Peyer's patch (tissue), 4 donors: ENCODE data around the gene CAPRIN1. TPM values are rescaled to one million over a fixed set of nuclear protein-coding genes. Genes with fewer than 3 reads are reported as not detected.

Experiments used
- DNase-seq, 3 donors: peaks; one replicate each; pipeline ENCODE4 v3.0.0-alpha.2; 2017 to 2019
- H3K27ac ChIP-seq, 4 donors: fragments of 200-600 bp; sonication (generic); one replicate each; pipeline ENCODE4 v1.5.1; 2016 to 2019
- H3K27me3 ChIP-seq, 2 donors: fragments of 200-600 bp; sonication (generic); one replicate each; pipeline ENCODE4 v1.5.1; 2019
- H3K36me3 ChIP-seq, 3 donors: fragments of 200-600 bp; sonication (generic); one replicate each; pipeline ENCODE4 v1.5.1; 2016 to 2019
- H3K4me1 ChIP-seq, 4 donors: fragments of 200-600 bp; sonication (generic); one replicate each; pipeline ENCODE4 v1.5.1; 2016 to 2019
- H3K4me3 ChIP-seq, 4 donors: fragments of 200-600 bp; sonication (generic); 1 replicate in 3 of 4; 2 replicates in 1 of 4; pipeline ENCODE4 v1.5.1; 2016 to 2019; ENCODE audit warnings: mild to moderate bottlenecking in 1 of 4
- H3K9me3 ChIP-seq, 4 donors: fragments of 200-600 bp; sonication (generic); one replicate each; pipeline ENCODE4 v1.5.1; 2016 to 2019; ENCODE audit warnings: mild to moderate bottlenecking in 1 of 4
- CTCF ChIP-seq, 6 experiments: fragments of 450-650 bp in 4 of 6; fragments of 200-600 bp in 2 of 6; sonication (generic) in 1 of 6; IDR thresholded peaks; one replicate each; pipeline ENCODE4 v1.5.1; 2017 to 2019; ENCODE audit warnings: antibody characterized with exemption in 6 of 6, mild to moderate bottlenecking in 3 of 6, moderate library complexity in 1 of 6
- POLR2A ChIP-seq, 2 donors: fragments of 450-650 bp; IDR thresholded peaks; one replicate each; pipeline ENCODE4 v1.5.1; 2017; ENCODE audit warnings: antibody characterized with exemption in 2 of 2, mild to moderate bottlenecking in 2 of 2, moderate library complexity in 2 of 2
- total RNA-seq, 4 donors: library from RNA; depleted of rRNA; stranded (reverse); fragments of >200 nt; gene quantifications; one replicate each; pipeline ENCODE4 v1.1.0, GENCODE V29; 2016

CAPRIN1 gene
- total RNA-seq, 4 donors from 2014 or later, result 107 to 158 (median 142) TPM

GRCh38 chr11:34104680-34105078 lies 53.1 kb downstream of the CAPRIN1 start:
- no peak for DNase-seq
- H3K4me1 ChIP-seq, result peaks cover 4 to 9% (median 7%) of the 10 kb centered on the region in 4 donors
- peak overlapping the region; percentile 89 to 96 (median 92) for H3K27ac ChIP-seq
- peaks cover 0 to 29% (median 4%) of the 10 kb centered on the region in 3 donors for H3K36me3 ChIP-seq
- no peaks in the 10 kb centered on the region for H3K27me3 ChIP-seq
- H3K4me3 ChIP-seq, result peak overlapping the region; percentile 74 to 88 (median 84)
- H3K9me3 ChIP-seq, result no peaks in the 10 kb centered on the region
- TF ChIP-seq CTCF (IDR thresholded peaks at IDR 0.05) (no peak), POLR2A (IDR thresholded peaks at IDR 0.05) (no peak)

- Histone ChIP-seq H3K27ac (peak within 1 kb of the TSS; percentile 89 to 96 (median 92)), H3K36me3 (peaks cover 0 to 29% (median 0%) of the 10 kb centered on the region in 3 donors), H3K27me3 (no peaks in the 10 kb centered on the region), H3K4me3 (peak within 1 kb of the TSS; percentile 74 to 88 (median 84)), H3K4me1 (peaks cover 4 to 9% (median 7%) of the 10 kb centered on the region in 4 donors), H3K9me3 (no peaks in the 10 kb centered on the region)
- DNase-seq, result peak; percentile 95 to 99 (median 96)
- TF ChIP-seq CTCF (IDR thresholded peaks at IDR 0.05) (peak in 4 of 6 experiments; percentile 11 to 54 (median 41)), POLR2A (IDR thresholded peaks at IDR 0.05) (peak; percentile 75 to 82)
Measured at GRCh38 chr11:34105079-34105956, 53.8 kb downstream of the CAPRIN1 start, which contains the start of gene NAT10. TSS of gene NAT10 (plus strand) at chr11:34105629. CDS start at chr11:34108226, 2,597 bp downstream.

GRCh38 chr11:34105957-34106504 lies 54.5 kb downstream of the CAPRIN1 start:
- Histone ChIP-seq H3K4me3 (peak overlapping the region; percentile 74 to 88 (median 84)), H3K4me1 (peaks cover 4 to 9% (median 7%) of the 10 kb centered on the region in 4 donors), H3K27me3 (no peaks in the 10 kb centered on the region), H3K9me3 (no peaks in the 10 kb centered on the region), H3K36me3 (peaks cover 0 to 25% (median 0%) of the 10 kb centered on the region in 3 donors), H3K27ac (peak overlapping the region; percentile 89 to 96 (median 92))
- TF ChIP-seq CTCF (IDR thresholded peaks at IDR 0.05), result no peak
- TF ChIP-seq POLR2A (IDR thresholded peaks at IDR 0.05), result no peak
- DNase-seq, result no peak

- Histone ChIP-seq H3K27ac (no peak overlapping the region), H3K4me3 (no peak overlapping the region), H3K4me1 (peaks cover 0 to 2% (median under 1%) of the 10 kb centered on the region in 4 donors), H3K36me3 (peaks cover 0 to 79% (median 0%) of the 10 kb centered on the region in 3 donors), H3K9me3 (no peaks in the 10 kb centered on the region), H3K27me3 (no peaks in the 10 kb centered on the region)
- TF ChIP-seq CTCF (IDR thresholded peaks at IDR 0.05) (no peak), POLR2A (IDR thresholded peaks at IDR 0.05) (no peak)
- DNase-seq, result no peak
Measured at GRCh38 chr11:34111722-34112270, 60.3 kb downstream of the CAPRIN1 start.

- no peaks in the 10 kb centered on the region for H3K27me3 ChIP-seq
- no peak for TF ChIP-seq CTCF (IDR thresholded peaks at IDR 0.05)
- no peak for TF ChIP-seq POLR2A (IDR thresholded peaks at IDR 0.05)
- no peak overlapping the region for H3K27ac ChIP-seq
- no peak for DNase-seq
- H3K9me3 ChIP-seq, result no peaks in the 10 kb centered on the region
- H3K4me3 ChIP-seq, result no peak overlapping the region
- H3K4me1 ChIP-seq, result no peaks in the 10 kb centered on the region
- H3K36me3 ChIP-seq, result peaks cover 0 to 94% (median 0%) of the 10 kb centered on the region in 3 donors
Measured at GRCh38 chr11:34114014-34114413, 62.5 kb downstream of the CAPRIN1 start.
